NCI-H226 (cell line): ENCODE data around the gene TBL1Y.
"Not testable (repeated sequence)": the region's sequence is repeated elsewhere in the genome, so short reads cannot be mapped to it uniquely, and the experiment has no call there.

ENCODE experiments used
- DNase-seq: peaks from one replicate; pipeline ENCODE4 v3.0.0-alpha.2; 2015

TBL1Y gene

GRCh38 chrY:6974971-6975370 lies 64.5 kb downstream of the TBL1Y start:
- DNase-seq = no peak

DNA sequence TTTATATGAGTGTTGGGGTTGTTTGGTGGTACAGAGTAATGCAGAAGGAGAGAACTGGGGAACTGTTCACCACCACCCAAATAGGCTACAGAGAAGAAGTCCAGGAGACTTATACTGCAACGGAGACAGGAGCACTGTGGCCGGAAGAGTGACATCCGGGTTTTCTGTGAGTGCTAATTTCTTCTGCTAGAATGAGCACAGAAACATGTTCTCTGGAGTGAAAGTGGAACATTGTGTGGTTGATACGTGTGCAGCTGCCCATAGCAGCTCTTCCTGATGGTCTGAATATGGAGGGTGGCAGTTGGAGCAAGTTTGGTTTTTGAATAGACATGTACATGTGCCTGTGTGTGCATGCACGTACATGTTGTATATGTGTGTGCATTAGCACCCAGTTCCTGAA lies 67.3 kb downstream of the TBL1Y start:
- DNase-seq = no peak

DNA sequence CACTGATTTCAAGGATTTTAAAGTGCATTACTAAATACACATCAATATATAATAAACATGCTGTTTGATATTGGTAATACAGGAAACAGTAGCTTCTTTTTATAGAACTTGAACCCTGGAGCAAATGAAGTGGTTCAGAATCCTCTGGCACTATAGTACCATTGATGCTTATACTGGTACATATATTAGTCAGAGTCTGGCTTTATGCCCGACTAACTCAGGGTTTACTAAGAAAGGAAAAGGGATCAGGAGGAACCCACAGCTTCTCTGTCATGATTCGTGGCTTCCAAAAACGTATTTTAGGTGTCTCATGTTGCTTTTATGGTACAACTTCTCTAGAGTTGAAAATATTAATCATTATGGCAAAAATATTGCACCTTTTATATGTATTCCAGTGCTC lies 72.7 kb downstream of the TBL1Y start:
- DNase-seq = no peak

DNA sequence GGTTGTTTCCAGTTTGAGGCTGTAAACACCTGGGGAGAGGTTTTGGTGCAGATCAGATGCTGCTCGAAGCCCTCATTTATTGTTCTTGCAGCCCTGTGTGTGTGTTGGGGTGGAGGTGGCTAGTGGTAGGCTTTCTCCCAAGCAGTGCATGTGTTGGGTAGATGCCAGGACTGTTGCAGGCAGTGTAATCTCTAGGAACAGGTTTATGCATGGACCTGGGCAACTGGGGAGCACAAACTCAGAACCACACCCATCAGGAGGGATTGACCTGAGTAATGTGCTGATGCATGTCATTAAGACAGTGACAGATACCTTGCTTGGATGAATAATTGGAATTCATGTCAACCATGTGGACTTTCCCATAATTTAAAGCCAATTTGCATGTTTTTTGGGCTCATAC lies 77.3 kb downstream of the TBL1Y start:
- no peak for DNase-seq

GRCh38 chrY:6989886-6990620 lies 79.6 kb downstream of the TBL1Y start:
- no peak for DNase-seq

- DNase-seq = no peak
Observed at GRCh38 chrY:6992041-6992440, 81.5 kb downstream of the TBL1Y start.

- no peak for DNase-seq
Observed at GRCh38 chrY:6995987-6996386, 85.5 kb downstream of the TBL1Y start.

- DNase-seq = no peak
Observed at GRCh38 chrY:6997503-6998066, 87.1 kb downstream of the TBL1Y start.

DNA sequence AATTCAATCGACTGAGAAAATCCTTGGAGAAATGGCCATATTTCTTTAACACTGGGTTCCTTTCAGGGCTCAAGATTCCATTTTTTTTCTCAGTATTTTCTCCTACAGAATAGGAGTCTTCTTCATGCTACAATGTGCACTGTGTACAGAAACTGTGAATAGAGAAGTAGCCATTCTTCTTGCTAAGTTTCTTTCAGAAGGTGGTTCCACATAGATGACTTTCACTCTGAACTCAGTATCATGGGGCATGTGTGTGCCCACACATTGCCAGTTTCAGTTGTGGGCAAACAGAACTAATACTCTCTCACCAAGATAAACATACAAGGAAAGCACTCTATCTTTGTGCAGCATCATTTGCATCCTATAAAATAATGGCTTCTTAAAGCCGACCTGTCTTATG lies 89.4 kb downstream of the TBL1Y start:
- no peak for DNase-seq

DNA sequence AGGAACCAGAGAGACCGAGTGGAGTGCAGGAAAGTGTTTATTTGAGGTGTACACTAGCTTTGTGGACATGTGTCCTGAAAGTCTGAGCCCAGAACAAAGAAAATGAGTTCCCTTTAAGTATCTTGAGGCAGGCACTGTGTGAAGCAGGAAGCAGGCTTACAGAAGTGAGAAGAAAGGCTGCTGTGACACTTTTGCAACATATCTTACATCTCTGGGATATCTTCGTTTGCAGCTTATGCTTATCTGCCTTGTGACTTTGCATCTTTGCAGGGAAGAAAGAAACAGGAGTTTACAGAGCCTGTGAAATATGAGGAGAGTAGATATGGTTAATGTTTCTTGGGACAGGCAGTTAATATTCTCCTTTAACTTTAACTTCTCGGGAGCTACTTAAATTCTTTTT lies 92.1 kb downstream of the TBL1Y start:
- DNase-seq = no peak

DNA sequence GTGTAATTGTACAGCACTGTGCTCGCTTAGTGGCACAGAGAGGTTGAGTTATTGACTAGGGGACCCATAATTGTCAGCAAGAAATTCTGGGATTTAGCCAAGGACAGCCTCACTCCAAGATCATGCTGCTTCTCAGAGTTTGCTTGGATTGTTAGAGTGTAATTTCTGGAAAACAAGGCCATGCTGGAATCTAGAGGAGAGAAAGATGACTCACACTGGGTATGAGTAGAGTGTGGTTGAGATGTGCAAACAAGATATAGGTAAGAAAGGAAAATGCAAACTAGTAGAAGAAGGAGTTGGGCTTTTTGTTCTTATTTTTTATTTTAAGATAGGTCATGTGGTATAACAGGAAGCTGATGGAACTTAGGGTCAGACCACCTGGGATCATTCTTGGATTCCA lies 97.4 kb downstream of the TBL1Y start:
- no peak for DNase-seq

DNA sequence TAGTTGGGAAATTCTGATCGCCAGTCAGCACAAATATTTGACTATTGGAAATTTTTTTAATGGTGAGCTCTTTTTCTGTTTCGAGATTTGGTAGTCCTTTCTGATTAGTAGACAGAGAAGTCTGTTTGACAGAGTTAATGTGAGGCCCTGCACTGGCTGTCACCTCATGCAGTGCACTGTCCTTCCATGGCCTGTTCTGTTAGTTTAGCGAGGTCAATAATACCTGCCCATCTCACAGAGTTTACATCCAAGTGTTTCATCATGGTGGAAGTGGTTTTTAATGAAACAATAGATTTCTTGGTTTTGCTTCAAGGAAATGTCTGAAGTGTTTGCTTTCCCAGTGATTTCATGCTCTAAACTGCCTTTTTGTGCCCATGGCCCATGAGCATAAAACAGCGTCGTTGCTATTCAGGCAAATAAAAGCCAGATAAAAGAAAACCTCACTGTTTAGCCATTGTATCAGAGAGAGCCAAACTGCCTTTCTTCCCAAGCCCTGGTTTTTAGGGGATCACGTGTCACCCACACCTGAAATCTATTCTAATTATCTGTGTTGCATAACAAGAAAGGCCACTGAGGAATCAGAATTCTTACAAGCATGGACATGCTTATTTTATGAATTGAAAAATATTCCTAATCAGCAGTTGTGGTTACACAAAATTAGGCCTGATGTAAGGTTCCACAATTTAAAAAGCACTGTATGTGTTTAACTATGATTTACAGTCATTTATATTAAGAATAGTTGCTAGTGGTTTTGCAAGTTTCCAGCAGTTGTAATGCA lies 98.3 kb downstream of the TBL1Y start:
- no peak for DNase-seq

GRCh38 chrY:7013051-7013450 lies 102.6 kb downstream of the TBL1Y start:
- DNase-seq = no peak

- DNase-seq = no peak
Observed at GRCh38 chrY:7016521-7016920, 106.0 kb downstream of the TBL1Y start.

- DNase-seq = no peak
Observed at GRCh38 chrY:7017244-7018080, 107.0 kb downstream of the TBL1Y start.

DNA sequence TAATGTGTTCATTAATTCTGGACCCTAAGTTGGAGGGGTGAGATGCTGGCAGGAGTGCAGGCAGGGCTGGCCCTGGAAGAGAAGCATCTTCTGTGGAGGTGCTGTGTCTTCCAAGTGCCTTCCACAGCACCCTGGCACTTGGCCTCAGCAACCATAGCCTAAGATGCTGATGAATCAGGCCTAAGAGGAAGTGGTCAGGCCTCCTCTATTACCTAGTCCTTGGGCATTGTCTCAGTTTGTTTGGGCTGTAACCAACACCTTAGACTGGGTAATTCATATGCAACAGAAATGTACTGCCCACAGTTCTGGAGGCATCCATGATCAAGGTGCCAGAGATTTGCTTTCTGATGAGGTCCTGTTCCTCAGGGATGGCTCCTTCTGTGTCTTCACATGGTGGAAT lies 128.5 kb downstream of the TBL1Y start:
- no peak for DNase-seq

DNA sequence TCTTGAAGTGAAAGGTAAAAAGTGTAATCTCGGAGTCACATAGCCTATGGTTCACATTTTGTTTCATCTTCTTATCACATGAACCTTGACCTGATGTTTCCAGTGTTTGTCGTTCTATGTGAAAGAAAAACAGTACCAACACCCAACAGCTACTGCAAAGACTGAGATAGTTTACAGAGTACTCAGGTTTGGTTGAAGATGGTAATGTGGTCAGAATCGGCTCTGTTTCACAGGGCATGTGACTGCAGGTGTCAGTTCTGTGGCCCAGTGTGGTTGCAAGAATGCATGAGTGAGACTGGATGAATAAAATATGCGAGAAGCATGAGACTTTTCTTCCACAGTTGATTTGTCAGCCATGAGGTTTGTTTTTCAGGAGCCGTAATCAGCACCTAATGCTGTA lies 130.2 kb downstream of the TBL1Y start:
- DNase-seq = no peak

- DNase-seq = no peak
Observed at GRCh38 chrY:7041983-7042382, 131.5 kb downstream of the TBL1Y start.

GRCh38 chrY:7052461-7052860 lies 142.0 kb downstream of the TBL1Y start:
- DNase-seq = not testable (repeated sequence)

GRCh38 chrY:7056886-7057285 lies 146.4 kb downstream of the TBL1Y start:
- no peak for DNase-seq

GRCh38 chrY:7078725-7079124 lies 168.2 kb downstream of the TBL1Y start:
- DNase-seq = no peak

DNA sequence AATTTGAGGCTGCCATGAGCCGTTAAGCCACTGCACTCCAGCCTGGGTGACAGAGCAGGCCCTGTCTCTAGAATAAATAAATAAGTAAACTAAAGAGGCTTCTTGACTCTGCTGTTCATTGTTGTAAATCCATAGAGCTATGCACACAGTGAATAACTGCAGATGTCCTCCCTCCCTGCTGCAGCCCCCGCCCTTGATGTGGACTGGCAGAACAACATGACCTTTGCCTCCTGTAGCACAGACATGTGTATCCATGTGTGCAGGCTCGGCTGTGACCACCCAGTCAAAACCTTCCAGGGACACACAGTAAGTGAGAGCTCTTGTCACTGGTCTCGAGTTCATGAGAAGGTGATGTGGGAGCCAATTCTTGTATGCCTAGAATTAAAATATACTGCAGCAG lies 170.1 kb downstream of the TBL1Y start:
- DNase-seq = not testable (repeated sequence)

GRCh38 chrY:7085606-7086005 lies 175.1 kb downstream of the TBL1Y start:
- no peak for DNase-seq
